ENCODE results near the gene MORN4.

GRCh38 chr10:97587183-97587582, 46.1 kb downstream of the MORN4 start:
- TF ChIP-seq POLR2AphosphoS5 (IDR thresholded peaks at IDR 0.05; ENCODE audit: low read depth, low read length) (no peak), POLR2A (IDR thresholded peaks at IDR 0.05; ENCODE audit: low read depth, low read length) (no peak), TAF1 (IDR thresholded peaks at IDR 0.05; ENCODE audit: low read depth, low read length) (no peak), SPI1 (IDR thresholded peaks at IDR 0.05; ENCODE audit: low read depth, low read length) (no peak), PAX5 (IDR thresholded peaks at IDR 0.05; ENCODE audit: insufficient read depth, low read length, severe bottlenecking) (no peak)
